SK-N-SH treated with all-trans-retinoic acid at 6 μM for 48 hours (cell line): ENCODE data around the gene ARHGAP15.

Experiments used
- OSR1 ChIP-seq: fragments of 250-450 bp; sonication (Bioruptor Pico); IDR thresholded peaks from 2 replicates; pipeline ENCODE4 v1.8.0; 2022; ENCODE audit warnings: moderate library complexity, mild to moderate bottlenecking, inconsistent platforms
- RARB ChIP-seq: fragments of 250-450 bp; sonication (Bioruptor Pico); IDR thresholded peaks from 2 replicates; pipeline ENCODE4 v1.8.0; 2021; ENCODE audit warnings: mild to moderate bottlenecking, moderate library complexity
- ZFP30 ChIP-seq: fragments of 450-650 bp; formaldehyde crosslinking; IDR thresholded peaks from 2 replicates; pipeline ENCODE4 v1.5.0; 2022; ENCODE audit warnings: mild to moderate bottlenecking, moderate library complexity
- ZNF565 ChIP-seq: fragments of 450-650 bp; formaldehyde crosslinking; conservative IDR thresholded peaks from 2 replicates; pipeline ENCODE4 v1.5.0; 2020; ENCODE audit warnings: low read depth, mild to moderate bottlenecking, moderate library complexity
- ZNF8 ChIP-seq: fragments of 450-650 bp; formaldehyde crosslinking; IDR thresholded peaks from 2 replicates; pipeline ENCODE4 v1.5.0; 2020; ENCODE audit warnings: mild to moderate bottlenecking, moderate library complexity
- TF ChIP-seq, protein P1 (sequence below): fragments of 250-450 bp; sonication (Bioruptor Pico); IDR thresholded peaks from 2 replicates; pipeline ENCODE4 v1.8.0; 2020; ENCODE audit warnings: mild to moderate bottlenecking, moderate library complexity, borderline replicate concordance
- TF ChIP-seq, protein P2 (sequence below): fragments of 250-450 bp; sonication (Bioruptor Pico); IDR thresholded peaks from 2 replicates; pipeline ENCODE4 v1.5.1; 2020; ENCODE audit warnings: low read depth, mild to moderate bottlenecking, moderate library complexity

DNA sequence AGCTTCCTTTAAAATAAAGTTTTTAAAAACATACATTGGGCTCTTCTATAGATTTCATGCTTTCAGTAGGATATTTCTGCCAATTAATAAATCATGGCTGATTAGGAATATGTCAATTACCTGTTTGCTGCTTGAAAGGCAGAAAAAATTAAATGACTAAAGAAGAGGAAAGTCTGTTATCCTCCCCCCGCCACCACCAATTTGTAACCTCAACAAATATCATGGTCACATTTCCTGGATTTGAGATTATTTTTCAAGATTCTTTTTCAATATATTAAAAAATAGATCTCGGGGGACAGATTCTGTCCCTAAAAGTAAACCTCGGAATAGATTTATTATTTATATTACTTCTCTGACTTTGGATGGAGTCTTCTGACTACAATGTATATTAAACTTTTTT, 125.9 kb downstream of the ARHGAP15 start:
- TF ChIP-seq, protein P1, sequence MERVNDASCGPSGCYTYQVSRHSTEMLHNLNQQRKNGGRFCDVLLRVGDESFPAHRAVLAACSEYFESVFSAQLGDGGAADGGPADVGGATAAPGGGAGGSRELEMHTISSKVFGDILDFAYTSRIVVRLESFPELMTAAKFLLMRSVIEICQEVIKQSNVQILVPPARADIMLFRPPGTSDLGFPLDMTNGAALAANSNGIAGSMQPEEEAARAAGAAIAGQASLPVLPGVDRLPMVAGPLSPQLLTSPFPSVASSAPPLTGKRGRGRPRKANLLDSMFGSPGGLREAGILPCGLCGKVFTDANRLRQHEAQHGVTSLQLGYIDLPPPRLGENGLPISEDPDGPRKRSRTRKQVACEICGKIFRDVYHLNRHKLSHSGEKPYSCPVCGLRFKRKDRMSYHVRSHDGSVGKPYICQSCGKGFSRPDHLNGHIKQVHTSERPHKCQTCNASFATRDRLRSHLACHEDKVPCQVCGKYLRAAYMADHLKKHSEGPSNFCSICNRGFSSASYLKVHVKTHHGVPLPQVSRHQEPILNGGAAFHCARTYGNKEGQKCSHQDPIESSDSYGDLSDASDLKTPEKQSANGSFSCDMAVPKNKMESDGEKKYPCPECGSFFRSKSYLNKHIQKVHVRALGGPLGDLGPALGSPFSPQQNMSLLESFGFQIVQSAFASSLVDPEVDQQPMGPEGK: no peak
- TF ChIP-seq ZFP30 (no peak), OSR1 (CRISPR knock-in tag) (no peak), ZNF8 (no peak), RARB (CRISPR knock-in tag) (no peak), ZNF565 (no peak)
- TF ChIP-seq, protein P2, sequence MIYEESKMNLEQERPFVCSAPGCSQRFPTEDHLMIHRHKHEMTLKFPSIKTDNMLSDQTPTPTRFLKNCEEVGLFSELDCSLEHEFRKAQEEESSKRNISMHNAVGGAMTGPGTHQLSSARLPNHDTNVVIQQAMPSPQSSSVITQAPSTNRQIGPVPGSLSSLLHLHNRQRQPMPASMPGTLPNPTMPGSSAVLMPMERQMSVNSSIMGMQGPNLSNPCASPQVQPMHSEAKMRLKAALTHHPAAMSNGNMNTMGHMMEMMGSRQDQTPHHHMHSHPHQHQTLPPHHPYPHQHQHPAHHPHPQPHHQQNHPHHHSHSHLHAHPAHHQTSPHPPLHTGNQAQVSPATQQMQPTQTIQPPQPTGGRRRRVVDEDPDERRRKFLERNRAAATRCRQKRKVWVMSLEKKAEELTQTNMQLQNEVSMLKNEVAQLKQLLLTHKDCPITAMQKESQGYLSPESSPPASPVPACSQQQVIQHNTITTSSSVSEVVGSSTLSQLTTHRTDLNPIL (CRISPR knock-in tag): no peak
